Prostate gland (tissue), 2 donors: ENCODE results near the gene PLSCR2.

Experiments
- POLR2AphosphoS5 ChIP-seq: sonication (generic); formaldehyde crosslinking; IDR thresholded peaks from one replicate; pipeline ENCODE4 v1.6.1; 2017; ENCODE audit warnings: antibody characterized with exemption
- TF ChIP-seq, protein P1 (sequence below), 4 experiments: fragments of 200-600 bp in 2 of 4; fragments of 450-650 bp in 2 of 4; sonication (generic) in 2 of 4; IDR thresholded peaks; 1 replicate in 3 of 4; 2 replicates in 1 of 4; pipeline ENCODE4 v1.5.1; 2016 to 2019; ENCODE audit warnings: antibody characterized with exemption in 4 of 4, mild to moderate bottlenecking in 2 of 4, moderate library complexity in 2 of 4

GRCh38 chr3:146449613-146450012 lies 19.7 kb downstream of the PLSCR2 start:
- TF ChIP-seq, protein P1, sequence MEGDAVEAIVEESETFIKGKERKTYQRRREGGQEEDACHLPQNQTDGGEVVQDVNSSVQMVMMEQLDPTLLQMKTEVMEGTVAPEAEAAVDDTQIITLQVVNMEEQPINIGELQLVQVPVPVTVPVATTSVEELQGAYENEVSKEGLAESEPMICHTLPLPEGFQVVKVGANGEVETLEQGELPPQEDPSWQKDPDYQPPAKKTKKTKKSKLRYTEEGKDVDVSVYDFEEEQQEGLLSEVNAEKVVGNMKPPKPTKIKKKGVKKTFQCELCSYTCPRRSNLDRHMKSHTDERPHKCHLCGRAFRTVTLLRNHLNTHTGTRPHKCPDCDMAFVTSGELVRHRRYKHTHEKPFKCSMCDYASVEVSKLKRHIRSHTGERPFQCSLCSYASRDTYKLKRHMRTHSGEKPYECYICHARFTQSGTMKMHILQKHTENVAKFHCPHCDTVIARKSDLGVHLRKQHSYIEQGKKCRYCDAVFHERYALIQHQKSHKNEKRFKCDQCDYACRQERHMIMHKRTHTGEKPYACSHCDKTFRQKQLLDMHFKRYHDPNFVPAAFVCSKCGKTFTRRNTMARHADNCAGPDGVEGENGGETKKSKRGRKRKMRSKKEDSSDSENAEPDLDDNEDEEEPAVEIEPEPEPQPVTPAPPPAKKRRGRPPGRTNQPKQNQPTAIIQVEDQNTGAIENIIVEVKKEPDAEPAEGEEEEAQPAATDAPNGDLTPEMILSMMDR (IDR thresholded peaks at IDR 0.05): no peak
- no peak for TF ChIP-seq POLR2AphosphoS5
